HEK293 (cell line): ENCODE measurements around the gene BBS9.

Source experiments
- CTCF ChIA-PET: fragments of 350-600 bp; formaldehyde crosslinking; extraction: SDS; loops from one replicate; lab custom pipeline; 2021; ENCODE audit warnings: antibody characterized with exemption; lab: Yijun Ruan, JAX
- POLR2A ChIA-PET: fragments of 300-600 bp; formaldehyde crosslinking; extraction: SDS; loops from one replicate; lab custom pipeline; 2020; ENCODE audit warnings: antibody characterized with exemption, inconsistent platforms; lab: Yijun Ruan, JAX
- H3K27ac ChIP-seq: fragments of 200-500 bp; sonication (Bioruptor generic); 2 replicates; pipeline ENCODE4 v1.5.1; 2014; ENCODE audit warnings: low read depth, low read length, control low read depth, inconsistent platforms; ENCODE audit errors: extremely low read depth
- H3K36me3 ChIP-seq, 2 experiments: fragments of 200-500 bp in 1 of 2; sonication (Bioruptor generic) in 1 of 2; 1 replicate in 1 of 2; 2 replicates in 1 of 2; pipeline ENCODE4 v1.5.1; 2014 to 2017; ENCODE audit warnings: inconsistent platforms in 2 of 2, low read length in 2 of 2; ENCODE audit not compliant: control insufficient read depth in 2 of 2, insufficient read depth in 1 of 2
- H3K4me1 ChIP-seq: fragments of 200-500 bp; sonication (Bioruptor generic); 2 replicates; pipeline ENCODE4 v1.5.1; 2014; ENCODE audit warnings: mild to moderate bottlenecking, low read length, inconsistent platforms; ENCODE audit not compliant: control insufficient read depth, insufficient read depth
- H3K4me3 ChIP-seq: 2 replicates; pipeline ENCODE4 v1.5.1; 2011; ENCODE audit warnings: low read depth, mild to moderate bottlenecking, control low read depth, low read length, moderate library complexity
- H3K9me3 ChIP-seq: fragments of 200-500 bp; sonication (Bioruptor generic); 2 replicates; pipeline ENCODE4 v1.5.1; 2014; ENCODE audit warnings: low read depth, low read length, inconsistent platforms; ENCODE audit not compliant: control insufficient read depth, insufficient read depth
- BCL11A ChIP-seq: fragments of 450-650 bp; formaldehyde crosslinking; IDR thresholded peaks from 2 replicates; pipeline ENCODE4 v1.5.1; 2016; ENCODE audit warnings: low read depth, missing biosample characterization, missing genetic modification characterization
- GFI1B ChIP-seq: fragments of 450-650 bp; formaldehyde crosslinking; IDR thresholded peaks from 2 replicates; pipeline ENCODE4 v1.5.1; 2016; ENCODE audit warnings: missing biosample characterization, missing genetic modification characterization
- GLI2 ChIP-seq: fragments of 450-650 bp; formaldehyde crosslinking; IDR thresholded peaks from 2 replicates; pipeline ENCODE4; 2017; ENCODE audit warnings: missing biosample characterization, missing genetic modification characterization, low read depth, borderline replicate concordance
- HOXD13 ChIP-seq: sonication (generic); formaldehyde crosslinking; IDR thresholded peaks from 2 replicates; pipeline ENCODE4 v1.8.0; 2022; ENCODE audit warnings: missing genetic modification reagents, borderline replicate concordance
- KLF7 ChIP-seq: fragments of 450-650 bp; formaldehyde crosslinking; IDR thresholded peaks from 2 replicates; pipeline ENCODE4 v1.5.1; 2016; ENCODE audit warnings: missing biosample characterization, missing genetic modification characterization, borderline replicate concordance
- OSR2 ChIP-seq: fragments of 450-650 bp; formaldehyde crosslinking; IDR thresholded peaks from 2 replicates; pipeline ENCODE4 v1.5.1; 2016; ENCODE audit warnings: missing biosample characterization, missing genetic modification characterization
- ZBTB8A ChIP-seq: fragments of 450-650 bp; formaldehyde crosslinking; IDR thresholded peaks from 2 replicates; pipeline ENCODE4 v1.5.1; 2016; ENCODE audit warnings: missing biosample characterization, missing genetic modification characterization
- ZFP3 ChIP-seq: fragments of 450-650 bp; formaldehyde crosslinking; IDR thresholded peaks from 2 replicates; pipeline ENCODE4 v1.5.1; 2016; ENCODE audit warnings: low read depth, missing biosample characterization, missing genetic modification characterization
- ZFP37 ChIP-seq: fragments of 450-650 bp; formaldehyde crosslinking; IDR thresholded peaks from 2 replicates; pipeline ENCODE4 v1.5.1; 2016; ENCODE audit warnings: missing biosample characterization, missing genetic modification characterization
- ZNF174 ChIP-seq: fragments of 450-650 bp; formaldehyde crosslinking; IDR thresholded peaks from 2 replicates; pipeline ENCODE4 v1.5.0; 2017; ENCODE audit warnings: missing biosample characterization, mild to moderate bottlenecking, missing genetic modification characterization
- ZNF2 ChIP-seq: fragments of 450-650 bp; formaldehyde crosslinking; IDR thresholded peaks from 2 replicates; pipeline ENCODE4 v1.5.1; 2016; ENCODE audit warnings: missing biosample characterization, missing genetic modification characterization
- ZNF214 ChIP-seq: fragments of 450-650 bp; formaldehyde crosslinking; IDR thresholded peaks from 2 replicates; pipeline ENCODE4 v1.5.1; 2017; ENCODE audit warnings: missing biosample characterization, mild to moderate bottlenecking, missing genetic modification characterization, borderline replicate concordance
- ZNF335 ChIP-seq: fragments of 450-650 bp; formaldehyde crosslinking; conservative IDR thresholded peaks from 2 replicates; pipeline ENCODE4 v1.5.1; 2016; ENCODE audit warnings: missing biosample characterization, missing genetic modification characterization
- ZNF341 ChIP-seq: fragments of 450-650 bp; formaldehyde crosslinking; IDR thresholded peaks from 2 replicates; pipeline ENCODE4; 2016; ENCODE audit warnings: low read depth, missing biosample characterization, missing genetic modification characterization
- ZNF354C ChIP-seq: fragments of 450-650 bp; formaldehyde crosslinking; IDR thresholded peaks from 2 replicates; pipeline ENCODE4 v1.5.1; 2016; ENCODE audit warnings: missing biosample characterization, missing genetic modification characterization, low read depth, borderline replicate concordance
- ZNF404 ChIP-seq: fragments of 450-650 bp; formaldehyde crosslinking; IDR thresholded peaks from 2 replicates; pipeline ENCODE4 v1.5.1; 2017; ENCODE audit warnings: missing biosample characterization, missing genetic modification characterization
- ZNF426 ChIP-seq: fragments of 450-650 bp; formaldehyde crosslinking; IDR thresholded peaks from 2 replicates; pipeline ENCODE4 v1.5.1; 2017; ENCODE audit warnings: missing biosample characterization, missing genetic modification characterization, mild to moderate bottlenecking, inconsistent platforms, moderate library complexity
- ZNF529 ChIP-seq: fragments of 450-650 bp; formaldehyde crosslinking; IDR thresholded peaks from 2 replicates; pipeline ENCODE4 v1.5.1; 2017; ENCODE audit warnings: missing genetic modification characterization, missing biosample characterization; ENCODE audit not compliant: insufficient replicate concordance
- ZNF548 ChIP-seq: fragments of 450-650 bp; formaldehyde crosslinking; IDR thresholded peaks from 2 replicates; pipeline ENCODE4 v1.5.1; 2016; ENCODE audit warnings: missing biosample characterization, missing genetic modification characterization
- ZNF561 ChIP-seq: fragments of 450-650 bp; IDR thresholded peaks from 2 replicates; pipeline ENCODE4 v1.5.1; 2018; ENCODE audit warnings: missing biosample characterization, missing genetic modification characterization, borderline replicate concordance
- ZNF660 ChIP-seq: fragments of 450-650 bp; IDR thresholded peaks from 2 replicates; pipeline ENCODE4 v1.5.1; 2018; ENCODE audit warnings: missing biosample characterization, mild to moderate bottlenecking, missing genetic modification characterization
- ZNF670 ChIP-seq: fragments of 450-650 bp; formaldehyde crosslinking; IDR thresholded peaks from 2 replicates; pipeline ENCODE4 v1.5.1; 2016; ENCODE audit warnings: missing biosample characterization, missing genetic modification characterization, low read depth
- ZNF747 ChIP-seq: fragments of 450-650 bp; formaldehyde crosslinking; IDR thresholded peaks from 2 replicates; pipeline ENCODE4 v1.5.1; 2016; ENCODE audit warnings: missing biosample characterization, missing genetic modification characterization
- ZNF776 ChIP-seq: fragments of 450-650 bp; formaldehyde crosslinking; IDR thresholded peaks from 2 replicates; pipeline ENCODE4 v1.5.0; 2017; ENCODE audit warnings: missing biosample characterization, missing genetic modification characterization, borderline replicate concordance
- ZNF837 ChIP-seq: fragments of 450-650 bp; formaldehyde crosslinking; IDR thresholded peaks from 2 replicates; pipeline ENCODE4 v1.5.1; 2016; ENCODE audit warnings: missing biosample characterization, missing genetic modification characterization
- TF ChIP-seq, protein P1 (sequence below): fragments of 450-650 bp; formaldehyde crosslinking; IDR thresholded peaks from 2 replicates; pipeline ENCODE4 v1.5.0; 2017; ENCODE audit warnings: missing biosample characterization, missing genetic modification characterization, borderline replicate concordance
- TF ChIP-seq, protein P2 (sequence below): fragments of 450-650 bp; formaldehyde crosslinking; IDR thresholded peaks from 2 replicates; pipeline ENCODE4 v1.5.1; 2016; ENCODE audit warnings: missing biosample characterization, missing genetic modification characterization
- TF ChIP-seq, protein P3 (sequence below): fragments of 450-650 bp; formaldehyde crosslinking; conservative IDR thresholded peaks from 2 replicates; pipeline ENCODE4 v1.5.1; 2016; ENCODE audit warnings: low read depth, missing biosample characterization, missing genetic modification characterization

BBS9 gene

DNA sequence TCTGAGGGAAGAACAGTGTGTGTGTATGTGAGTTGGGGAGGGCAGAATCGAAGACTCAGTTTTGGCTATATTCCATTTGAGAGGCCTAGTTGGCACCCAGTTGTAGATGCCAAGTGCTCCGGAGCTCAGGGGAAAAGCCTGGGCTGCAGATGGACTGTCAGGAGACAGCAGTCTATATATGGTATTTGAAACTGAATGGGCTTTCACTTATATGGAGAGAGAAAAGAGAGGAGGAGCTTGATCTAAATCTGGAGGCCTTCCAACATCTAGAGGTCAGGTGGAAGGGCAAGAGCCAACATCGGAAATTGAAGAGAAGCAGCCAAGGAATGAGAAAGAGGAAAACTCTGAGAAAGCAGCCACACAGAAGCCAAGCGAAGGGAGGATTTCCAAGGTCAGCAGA is 425.2 kb downstream of the BBS9 start:
- Histone ChIP-seq H3K9me3 (no peaks in the 10 kb centered on the region), H3K4me3 (no peak overlapping the region), H3K4me1 (peaks cover 17% of the 10 kb centered on the region), H3K27ac (no peak overlapping the region), H3K36me3 (no peaks in the 10 kb centered on the region)
- ChIA-PET POLR2A (no interaction called here), CTCF (interaction anchor here (1.1 kb wide), 1 partner anchor 132 kb away, joined by 3 read pairs; no protein-coding TSS in a partner anchor)
- TF ChIP-seq ZNF670 (tag by site-specific recombination) = no peak
- TF ChIP-seq GLI2 (tag by site-specific recombination) = no peak
- no peak for TF ChIP-seq ZNF354C (tag by site-specific recombination)
- TF ChIP-seq ZNF426 (tag by site-specific recombination) = no peak
- TF ChIP-seq ZNF335 (tag by site-specific recombination) = no peak
- no peak for TF ChIP-seq ZNF404 (tag by site-specific recombination)
- no peak for TF ChIP-seq ZNF548 (tag by site-specific recombination)
- TF ChIP-seq ZNF561 = no peak
- TF ChIP-seq ZNF747 (tag by site-specific recombination) = no peak
- no peak for TF ChIP-seq ZFP3 (tag by site-specific recombination)
- no peak for TF ChIP-seq ZNF2 (tag by site-specific recombination)
- no peak for TF ChIP-seq ZBTB8A (tag by site-specific recombination)
- TF ChIP-seq ZNF214 (tag by site-specific recombination) = no peak
- no peak for TF ChIP-seq GFI1B
- no peak for TF ChIP-seq ZNF174 (tag by site-specific recombination)
- TF ChIP-seq, protein P1, sequence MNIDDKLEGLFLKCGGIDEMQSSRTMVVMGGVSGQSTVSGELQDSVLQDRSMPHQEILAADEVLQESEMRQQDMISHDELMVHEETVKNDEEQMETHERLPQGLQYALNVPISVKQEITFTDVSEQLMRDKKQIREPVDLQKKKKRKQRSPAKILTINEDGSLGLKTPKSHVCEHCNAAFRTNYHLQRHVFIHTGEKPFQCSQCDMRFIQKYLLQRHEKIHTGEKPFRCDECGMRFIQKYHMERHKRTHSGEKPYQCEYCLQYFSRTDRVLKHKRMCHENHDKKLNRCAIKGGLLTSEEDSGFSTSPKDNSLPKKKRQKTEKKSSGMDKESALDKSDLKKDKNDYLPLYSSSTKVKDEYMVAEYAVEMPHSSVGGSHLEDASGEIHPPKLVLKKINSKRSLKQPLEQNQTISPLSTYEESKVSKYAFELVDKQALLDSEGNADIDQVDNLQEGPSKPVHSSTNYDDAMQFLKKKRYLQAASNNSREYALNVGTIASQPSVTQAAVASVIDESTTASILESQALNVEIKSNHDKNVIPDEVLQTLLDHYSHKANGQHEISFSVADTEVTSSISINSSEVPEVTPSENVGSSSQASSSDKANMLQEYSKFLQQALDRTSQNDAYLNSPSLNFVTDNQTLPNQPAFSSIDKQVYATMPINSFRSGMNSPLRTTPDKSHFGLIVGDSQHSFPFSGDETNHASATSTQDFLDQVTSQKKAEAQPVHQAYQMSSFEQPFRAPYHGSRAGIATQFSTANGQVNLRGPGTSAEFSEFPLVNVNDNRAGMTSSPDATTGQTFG (tag by site-specific recombination) = no peak

DNA sequence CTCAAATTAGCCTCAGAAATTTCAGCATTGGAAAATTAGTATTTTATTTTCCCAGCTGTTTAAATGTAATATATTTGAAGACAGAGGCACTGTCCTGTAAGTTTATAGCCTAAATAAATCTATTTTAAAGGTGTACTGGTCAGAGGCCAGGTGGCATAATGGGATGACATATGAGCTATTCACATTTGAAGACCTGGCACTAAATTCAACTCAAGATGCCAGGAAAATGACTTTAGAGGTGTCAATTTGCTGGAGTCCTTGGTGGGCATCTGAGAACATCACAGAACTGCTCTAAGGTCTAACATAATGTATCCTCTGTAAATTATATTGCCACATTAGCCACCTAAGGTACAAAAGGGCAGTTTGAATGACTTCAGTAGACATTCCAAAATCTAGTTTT is 427.1 kb downstream of the BBS9 start:
- CTCF ChIA-PET = no interaction called here
- TF ChIP-seq, protein P2, sequence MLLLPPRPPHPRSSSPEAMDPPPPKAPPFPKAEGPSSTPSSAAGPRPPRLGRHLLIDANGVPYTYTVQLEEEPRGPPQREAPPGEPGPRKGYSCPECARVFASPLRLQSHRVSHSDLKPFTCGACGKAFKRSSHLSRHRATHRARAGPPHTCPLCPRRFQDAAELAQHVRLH (tag by site-specific recombination) = no peak
- TF ChIP-seq ZNF174 (tag by site-specific recombination) (no peak), ZFP37 (no peak), ZNF776 (tag by site-specific recombination) (no peak), GLI2 (tag by site-specific recombination) (no peak), HOXD13 (no peak), ZNF341 (tag by site-specific recombination) (no peak), ZNF837 (tag by site-specific recombination) (no peak), ZNF660 (no peak), KLF7 (tag by site-specific recombination) (no peak), ZNF529 (tag by site-specific recombination) (no peak), BCL11A (no peak), OSR2 (no peak), ZNF548 (tag by site-specific recombination) (no peak)
- TF ChIP-seq, protein P3, sequence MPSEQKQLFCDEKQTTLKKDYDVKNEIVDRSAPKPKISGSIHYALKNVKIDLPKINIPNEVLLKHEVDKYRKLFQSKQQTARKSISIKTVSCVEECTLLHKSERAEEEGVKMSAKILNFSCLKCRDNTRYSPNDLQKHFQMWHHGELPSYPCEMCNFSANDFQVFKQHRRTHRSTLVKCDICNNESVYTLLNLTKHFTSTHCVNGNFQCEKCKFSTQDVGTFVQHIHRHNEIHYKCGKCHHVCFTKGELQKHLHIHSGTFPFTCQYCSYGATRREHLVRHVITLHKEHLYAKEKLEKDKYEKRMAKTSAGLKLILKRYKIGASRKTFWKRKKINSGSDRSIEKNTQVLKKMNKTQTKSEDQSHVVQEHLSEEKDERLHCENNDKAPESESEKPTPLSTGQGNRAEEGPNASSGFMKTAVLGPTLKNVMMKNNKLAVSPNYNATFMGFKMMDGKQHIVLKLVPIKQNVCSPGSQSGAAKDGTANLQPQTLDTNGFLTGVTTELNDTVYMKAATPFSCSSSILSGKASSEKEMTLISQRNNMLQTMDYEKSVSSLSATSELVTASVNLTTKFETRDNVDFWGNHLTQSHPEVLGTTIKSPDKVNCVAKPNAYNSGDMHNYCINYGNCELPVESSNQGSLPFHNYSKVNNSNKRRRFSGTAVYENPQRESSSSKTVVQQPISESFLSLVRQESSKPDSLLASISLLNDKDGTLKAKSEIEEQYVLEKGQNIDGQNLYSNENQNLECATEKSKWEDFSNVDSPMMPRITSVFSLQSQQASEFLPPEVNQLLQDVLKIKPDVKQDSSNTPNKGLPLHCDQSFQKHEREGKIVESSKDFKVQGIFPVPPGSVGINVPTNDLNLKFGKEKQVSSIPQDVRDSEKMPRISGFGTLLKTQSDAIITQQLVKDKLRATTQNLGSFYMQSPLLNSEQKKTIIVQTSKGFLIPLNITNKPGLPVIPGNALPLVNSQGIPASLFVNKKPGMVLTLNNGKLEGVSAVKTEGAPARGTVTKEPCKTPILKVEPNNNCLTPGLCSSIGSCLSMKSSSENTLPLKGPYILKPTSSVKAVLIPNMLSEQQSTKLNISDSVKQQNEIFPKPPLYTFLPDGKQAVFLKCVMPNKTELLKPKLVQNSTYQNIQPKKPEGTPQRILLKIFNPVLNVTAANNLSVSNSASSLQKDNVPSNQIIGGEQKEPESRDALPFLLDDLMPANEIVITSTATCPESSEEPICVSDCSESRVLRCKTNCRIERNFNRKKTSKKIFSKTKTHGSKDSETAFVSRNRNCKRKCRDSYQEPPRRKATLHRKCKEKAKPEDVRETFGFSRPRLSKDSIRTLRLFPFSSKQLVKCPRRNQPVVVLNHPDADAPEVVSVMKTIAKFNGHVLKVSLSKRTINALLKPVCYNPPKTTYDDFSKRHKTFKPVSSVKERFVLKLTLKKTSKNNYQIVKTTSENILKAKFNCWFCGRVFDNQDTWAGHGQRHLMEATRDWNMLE (tag by site-specific recombination) = no peak

More for the DNA sequence above, 427.1 kb downstream of the BBS9 start:
- H3K4me1 ChIP-seq = peaks cover 19% of the 10 kb centered on the region
- POLR2A ChIA-PET = no interaction called here
- H3K27ac ChIP-seq = peak overlapping the region; percentile 26; the same call in 1 of the 2 replicates
- H3K9me3 ChIP-seq = no peaks in the 10 kb centered on the region
- no peaks in the 10 kb centered on the region for H3K36me3 ChIP-seq
- no peak overlapping the region for H3K4me3 ChIP-seq
